BLaER1 treated with 17β-estradiol and CSF1 and Interleukin-3, amounts not matched to agents 10 nM and 100 nM (cell line): ENCODE data around the gene MECP2.
"Not testable (repeated sequence)": the region's sequence is repeated elsewhere in the genome, so short reads cannot be mapped to it uniquely, and the experiment has no call there.

ENCODE experiments used
- H3K27ac ChIP-seq, 11 experiments: shearing (Covaris generic); formaldehyde crosslinking; 2 replicates each; pipeline ENCODE4 v1.8.1; 2022
- H3K27me3 ChIP-seq, 11 experiments: shearing (Covaris generic); formaldehyde crosslinking; 2 replicates each; pipeline ENCODE4 v1.8.1; 2022
- H3K36me3 ChIP-seq, 11 experiments: shearing (Covaris generic); formaldehyde crosslinking; 2 replicates each; pipeline ENCODE4 v1.8.1; 2022
- H3K4me1 ChIP-seq, 10 experiments: shearing (Covaris generic); formaldehyde crosslinking; 2 replicates each; pipeline ENCODE4 v1.8.1; 2022
- H3K4me2 ChIP-seq, 11 experiments: shearing (Covaris generic); formaldehyde crosslinking; 2 replicates each; pipeline ENCODE4 v1.8.1; 2022
- H3K4me3 ChIP-seq, 10 experiments: shearing (Covaris generic); formaldehyde crosslinking; 2 replicates each; pipeline ENCODE4 v1.8.1; 2022
- H3K9ac ChIP-seq, 11 experiments: shearing (Covaris generic); formaldehyde crosslinking; 2 replicates each; pipeline ENCODE4 v1.8.1; 2022
- H3K9me3 ChIP-seq, 11 experiments: shearing (Covaris generic); formaldehyde crosslinking; replicated peaks in 1 of 11; 2 replicates each; pipeline ENCODE4 v1.8.1; 2022
- H4K20me1 ChIP-seq, 11 experiments: shearing (Covaris generic); formaldehyde crosslinking; 2 replicates each; pipeline ENCODE4 v1.8.1; 2022
- Cebpa-rat ChIP-seq, 11 experiments: shearing (Covaris generic); IDR thresholded peaks; 2 replicates each; pipeline ENCODE4 v1.8.1; 2022

MECP2 gene

GRCh38 chrX:153983321-153983801 is 114.2 kb downstream of the MECP2 start:
- H3K9me3 ChIP-seq = peaks cover 0 to 12% (median 0%) of the 10 kb centered on the region in 11 experiments; a peak in 3 of 22 replicates
- no peak overlapping the region for H3K4me3 ChIP-seq
- peak overlapping the region in 3 of 11 experiments; percentile 11 to 76 (median 40); a peak in 4 of 22 replicates for H3K9ac ChIP-seq
- H3K4me2 ChIP-seq = peak overlapping the region; percentile 54 to 90 (median 84); a peak in 20 of 22 replicates
- TF ChIP-seq Cebpa-rat (IDR thresholded peaks at IDR 0.05) = no peak
- H3K36me3 ChIP-seq = no peaks in the 10 kb centered on the region
- H3K27ac ChIP-seq = peak overlapping the region in 9 of 11 experiments; percentile 4 to 92 (median 87); a peak in 17 of 22 replicates
- peaks cover 58 to 81% (median 74%) of the 10 kb centered on the region in 10 experiments for H3K4me1 ChIP-seq
- H4K20me1 ChIP-seq = peaks cover 0 to 55% (median 41%) of the 10 kb centered on the region in 11 experiments; a peak in 14 of 22 replicates
- H3K27me3 ChIP-seq = peaks cover 81 to 100% (median 96%) of the 10 kb centered on the region in 11 experiments

DNA sequence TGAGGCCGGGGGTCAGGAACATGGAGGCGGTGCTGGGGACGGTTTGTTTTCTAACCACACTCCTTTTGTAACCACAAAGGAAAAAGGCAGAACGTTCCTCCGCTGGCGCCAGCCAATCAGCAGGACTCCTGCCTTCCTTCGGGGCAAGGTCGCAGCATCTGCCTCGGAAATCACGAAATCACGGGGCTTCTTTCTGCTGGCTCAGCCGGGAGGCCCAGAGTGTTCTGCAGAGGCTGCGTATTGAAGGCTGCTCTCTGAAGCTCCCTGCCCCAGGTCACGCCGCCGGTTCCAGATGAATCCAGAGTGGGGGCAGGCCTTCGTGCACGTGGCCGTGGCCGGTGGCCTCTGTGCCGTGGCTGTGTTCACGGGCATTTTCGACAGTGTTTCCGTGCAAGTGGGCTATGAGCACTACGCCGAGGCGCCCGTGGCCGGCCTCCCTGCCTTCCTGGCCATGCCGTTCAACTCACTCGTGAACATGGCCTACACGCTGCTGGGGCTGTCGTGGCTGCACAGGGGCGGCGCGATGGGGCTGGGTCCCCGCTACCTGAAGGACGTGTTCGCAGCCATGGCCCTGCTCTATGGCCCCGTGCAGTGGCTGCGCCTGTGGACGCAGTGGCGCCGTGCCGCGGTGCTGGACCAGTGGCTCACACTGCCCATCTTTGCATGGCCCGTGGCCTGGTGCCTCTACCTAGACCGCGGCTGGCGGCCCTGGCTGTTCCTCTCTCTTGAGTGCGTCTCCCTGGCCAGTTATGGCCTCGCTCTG is 115.6 kb downstream of the MECP2 start:
- Histone ChIP-seq H3K36me3 (no peaks in the 10 kb centered on the region), H3K27ac (peak overlapping the region; percentile 80 to 92 (median 87)), H3K9me3 (peaks cover 0 to 12% (median 0%) of the 10 kb centered on the region in 11 experiments; a peak in 3 of 22 replicates), H3K27me3 (peaks cover 86 to 100% (median 97%) of the 10 kb centered on the region in 11 experiments), H3K4me3 (peak overlapping the region in 4 of 10 experiments; percentile 11 to 49 (median 14); a peak in 3 of 20 replicates), H4K20me1 (peaks cover 0 to 62% (median 47%) of the 10 kb centered on the region in 11 experiments; a peak in 14 of 22 replicates), H3K4me2 (peak overlapping the region; percentile 67 to 90 (median 84)), H3K9ac (peak overlapping the region in 10 of 11 experiments; percentile 60 to 81 (median 74); a peak in 18 of 22 replicates), H3K4me1 (peaks cover 58 to 69% (median 64%) of the 10 kb centered on the region in 10 experiments)
- TF ChIP-seq Cebpa-rat (IDR thresholded peaks at IDR 0.05) = no peak

DNA sequence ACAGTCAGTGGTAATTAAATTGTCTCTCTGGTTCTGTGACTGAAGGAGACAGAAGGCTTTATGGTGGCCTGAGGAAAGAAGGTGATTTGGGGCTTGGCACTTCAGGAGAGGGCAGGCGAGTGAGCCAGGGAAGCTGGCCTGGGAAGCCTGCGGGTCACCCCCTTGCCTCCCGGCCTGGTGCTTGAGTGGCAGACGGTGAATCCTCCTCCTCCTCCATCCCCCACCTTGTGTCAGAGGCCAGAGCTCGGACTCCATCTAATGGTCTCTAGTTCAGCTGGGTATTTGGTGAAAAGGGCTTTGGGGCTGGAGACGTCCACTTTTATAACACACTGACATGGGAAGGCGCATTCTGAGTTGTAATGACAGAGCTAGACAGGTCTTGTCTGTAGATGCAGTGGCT is 116.3 kb downstream of the MECP2 start:
- peaks cover 0 to 12% (median 0%) of the 10 kb centered on the region in 11 experiments; a peak in 3 of 22 replicates for H3K9me3 ChIP-seq
- peaks cover 86 to 100% (median 97%) of the 10 kb centered on the region in 11 experiments for H3K27me3 ChIP-seq
- TF ChIP-seq Cebpa-rat (IDR thresholded peaks at IDR 0.05) = no peak
- H3K4me1 ChIP-seq = peaks cover 54 to 61% (median 57%) of the 10 kb centered on the region in 10 experiments
- no peaks in the 10 kb centered on the region for H3K36me3 ChIP-seq
- peak overlapping the region in 3 of 10 experiments; percentile 4 to 9 (median 8); a peak in 2 of 20 replicates for H3K4me3 ChIP-seq
- H3K9ac ChIP-seq = peak overlapping the region; percentile 60 to 81 (median 74); a peak in 21 of 22 replicates
- H3K27ac ChIP-seq = peak overlapping the region; percentile 80 to 92 (median 87)
- peaks cover 0 to 70% (median 46%) of the 10 kb centered on the region in 11 experiments; a peak in 17 of 22 replicates for H4K20me1 ChIP-seq
- peak overlapping the region; percentile 67 to 90 (median 84) for H3K4me2 ChIP-seq

GRCh38 chrX:153980394-153980793 is 117.1 kb downstream of the MECP2 start:
- not testable (repeated sequence) for H3K4me3 ChIP-seq, H3K36me3 ChIP-seq
- H3K9me3 ChIP-seq = peaks cover 0 to 12% (median 0%) of the 10 kb centered on the region in 11 experiments; a peak in 3 of 22 replicates
- peaks cover 90 to 100% (median 97%) of the 10 kb centered on the region in 11 experiments for H3K27me3 ChIP-seq
- peaks cover 48 to 58% (median 52%) of the 10 kb centered on the region in 10 experiments for H3K4me1 ChIP-seq
- peak overlapping the region; percentile 60 to 81 (median 74); a peak in 17 of 22 replicates for H3K9ac ChIP-seq
- peak overlapping the region; percentile 80 to 92 (median 87); a peak in 21 of 22 replicates for H3K27ac ChIP-seq
- H4K20me1 ChIP-seq = peaks cover 5 to 72% (median 50%) of the 10 kb centered on the region in 11 experiments; a peak in 18 of 22 replicates
- peak overlapping the region; percentile 67 to 90 (median 84); a peak in 21 of 22 replicates for H3K4me2 ChIP-seq

GRCh38 chrX:153974726-153975286 is 122.7 kb downstream of the MECP2 start:
- Histone ChIP-seq H3K27me3 (peaks cover 64 to 74% (median 68%) of the 10 kb centered on the region in 11 experiments), H3K9ac (peak overlapping the region in 10 of 11 experiments; percentile 92 to 100 (median 98); a peak in 13 of 22 replicates), H3K4me3 (0 out of 20 replicates have a peak overlapping the region, but pooled peaks of 1 of the 10 experiments have one; percentile 90), H3K4me1 (peaks cover 22 to 34% (median 28%) of the 10 kb centered on the region in 10 experiments), H3K9me3 (no peaks in the 10 kb centered on the region), H3K27ac (peak overlapping the region in 10 of 11 experiments; percentile 93 to 100 (median 99); a peak in 19 of 22 replicates), H3K4me2 (peak overlapping the region; percentile 82 to 92 (median 89)), H4K20me1 (peaks cover 29 to 70% (median 49%) of the 10 kb centered on the region in 11 experiments; a peak in 21 of 22 replicates), H3K36me3 (no peaks in the 10 kb centered on the region; a peak in 2 of 22 replicates)
- TF ChIP-seq Cebpa-rat (IDR thresholded peaks at IDR 0.05) = 0 out of 22 replicates have a peak, but pooled peaks of 2 of the 11 experiments have one; percentile 11

- Histone ChIP-seq H3K4me2 (peak overlapping the region; percentile 82 to 92 (median 89)), H3K9ac (peak overlapping the region; percentile 92 to 100 (median 98); a peak in 21 of 22 replicates), H3K27me3 (peaks cover 66 to 74% (median 69%) of the 10 kb centered on the region in 11 experiments), H3K27ac (peak overlapping the region; percentile 93 to 100 (median 99); a peak in 20 of 22 replicates), H4K20me1 (peaks cover 36 to 76% (median 56%) of the 10 kb centered on the region in 11 experiments; a peak in 21 of 22 replicates), H3K36me3 (peaks cover 0 to 5% (median 0%) of the 10 kb centered on the region in 11 experiments; a peak in 4 of 22 replicates), H3K4me1 (peaks cover 24 to 39% (median 32%) of the 10 kb centered on the region in 10 experiments), H3K9me3 (no peaks in the 10 kb centered on the region), H3K4me3 (peak overlapping the region in 9 of 10 experiments; percentile 72 to 97 (median 85); a peak in 14 of 20 replicates)
- TF ChIP-seq Cebpa-rat (IDR thresholded peaks at IDR 0.05) = no peak
Observed at GRCh38 chrX:153974003-153974725, 123.4 kb downstream of the MECP2 start.

GRCh38 chrX:153973127-153974002 is 124.2 kb downstream of the MECP2 start:
- Histone ChIP-seq H3K36me3 (peaks cover 0 to 7% (median 0%) of the 10 kb centered on the region in 11 experiments; a peak in 5 of 22 replicates), H3K4me1 (peaks cover 32 to 47% (median 36%) of the 10 kb centered on the region in 10 experiments), H3K9ac (peak overlapping the region; percentile 92 to 100 (median 98)), H3K9me3 (no peaks in the 10 kb centered on the region), H3K27ac (peak overlapping the region; percentile 93 to 100 (median 99)), H4K20me1 (peaks cover 44 to 84% (median 64%) of the 10 kb centered on the region in 11 experiments; a peak in 21 of 22 replicates), H3K4me3 (peak overlapping the region; percentile 72 to 97 (median 86)), H3K4me2 (peak overlapping the region; percentile 82 to 92 (median 89)), H3K27me3 (peaks cover 67 to 74% (median 69%) of the 10 kb centered on the region in 11 experiments)
- TF ChIP-seq Cebpa-rat (IDR thresholded peaks at IDR 0.05) = no peak
